HEK293 (cell line): ENCODE data around the gene ARPP19.

Experiments used
- CTCF ChIP-seq: fragments of 450-650 bp; formaldehyde crosslinking; IDR thresholded peaks from 2 replicates; pipeline ENCODE4 v1.5.1; 2016; ENCODE audit warnings: missing biosample characterization, missing genetic modification characterization
- GLI2 ChIP-seq: fragments of 450-650 bp; formaldehyde crosslinking; IDR thresholded peaks from 2 replicates; pipeline ENCODE4; 2017; ENCODE audit warnings: missing biosample characterization, missing genetic modification characterization, low read depth, borderline replicate concordance
- GLI4 ChIP-seq: fragments of 450-650 bp; formaldehyde crosslinking; IDR thresholded peaks from 2 replicates; pipeline ENCODE4 v1.5.1; 2016; ENCODE audit warnings: missing biosample characterization, missing genetic modification characterization
- YY1 ChIP-seq: fragments of 450-650 bp; formaldehyde crosslinking; IDR thresholded peaks from 2 replicates; pipeline ENCODE4 v1.5.1; 2018; ENCODE audit warnings: missing biosample characterization, missing genetic modification characterization
- ZNF114 ChIP-seq: fragments of 450-650 bp; formaldehyde crosslinking; IDR thresholded peaks from 2 replicates; pipeline ENCODE4 v1.5.0; 2017; ENCODE audit warnings: missing biosample characterization, missing genetic modification characterization
- ZNF274 ChIP-seq, 2 experiments: fragments of 200-500 bp in 1 of 2; fragments of 450-650 bp in 1 of 2; sonication (Bioruptor generic) in 1 of 2; formaldehyde crosslinking in 1 of 2; IDR thresholded peaks; 2 replicates each; pipeline versions ENCODE4 v1.5.1 to v1.6.1; 2014 to 2016; ENCODE audit warnings: borderline replicate concordance in 1 of 2, inconsistent platforms in 1 of 2, low read length in 1 of 2, missing biosample characterization in 1 of 2, missing genetic modification characterization in 1 of 2
- ZSCAN23 ChIP-seq: fragments of 450-650 bp; formaldehyde crosslinking; IDR thresholded peaks from 2 replicates; pipeline ENCODE4 v1.5.1; 2016; ENCODE audit warnings: missing biosample characterization, missing genetic modification characterization

DNA sequence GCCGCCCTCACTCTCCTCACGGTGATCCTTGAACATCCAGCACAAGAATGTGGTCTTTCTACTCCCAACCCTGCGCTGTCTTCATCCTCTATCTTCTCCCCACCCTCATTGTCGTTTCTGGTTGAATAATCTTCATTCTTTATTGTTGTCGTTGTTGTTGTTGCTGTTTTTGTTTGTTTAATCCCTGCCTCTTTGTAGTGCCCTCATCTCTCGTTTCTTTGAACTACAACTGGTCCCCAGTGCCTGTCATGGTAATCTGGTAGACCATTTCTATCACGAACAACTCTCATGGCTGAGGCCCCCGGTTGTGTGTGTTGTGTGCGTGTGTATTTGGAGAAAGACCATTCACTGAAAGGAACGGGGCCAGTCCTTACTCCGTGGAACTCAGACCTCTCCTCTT lies 38.9 kb downstream of the ARPP19 start:
- TF ChIP-seq ZNF114 (no peak), CTCF (tag by site-specific recombination) (no peak), ZNF274 (IDR thresholded peaks at IDR 0.05; ENCODE audit: low read length) (no peak), ZNF274 (tag by site-specific recombination; IDR thresholded peaks at IDR 0.05; ENCODE audit: borderline replicate concordance) (no peak), GLI2 (tag by site-specific recombination) (no peak), YY1 (tag by site-specific recombination) (no peak), ZSCAN23 (tag by site-specific recombination) (no peak), GLI4 (tag by site-specific recombination) (no peak)
